Measurements from ENCODE around the gene GABRD. TPM values are rescaled to one million over a fixed set of nuclear protein-coding genes. Genes with fewer than 3 reads are reported as not detected.

Gene GABRD
- total RNA-seq, 1 donor: not detected

DNA sequence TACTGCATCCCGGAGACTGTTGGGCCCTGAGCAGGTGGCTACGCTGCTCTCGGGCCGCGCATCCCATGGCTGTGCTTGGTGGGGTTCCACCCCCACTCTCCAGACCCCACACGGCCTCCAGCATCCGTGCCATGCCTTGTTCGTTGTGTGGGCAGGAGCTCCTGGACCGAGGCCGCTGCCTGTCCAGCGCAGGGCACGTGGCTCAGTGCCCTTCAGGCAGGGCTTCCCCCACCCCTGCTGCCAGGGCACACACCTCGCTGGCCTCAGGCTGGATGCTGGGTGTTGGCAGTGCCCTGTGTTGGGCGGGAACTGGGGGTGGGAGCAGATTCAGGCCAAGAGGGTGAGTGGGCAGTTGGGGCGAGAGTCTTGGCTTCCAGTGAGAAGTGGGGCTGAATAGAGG lies 40.9 kb downstream of the GABRD start:
- Histone ChIP-seq H3K4me3 (ENCODE audit: low read length) (no peak overlapping the region), H3K27me3 (ENCODE audit: insufficient read depth, low read length) (no peaks in the 10 kb centered on the region), H3K4me1 (ENCODE audit: insufficient read depth, low read length) (no peaks in the 10 kb centered on the region), H3K9me3 (ENCODE audit: low read depth, low read length) (no peaks in the 10 kb centered on the region)

- no peaks in the 10 kb centered on the region for H3K27me3 ChIP-seq (ENCODE audit: insufficient read depth, low read length)
- no peaks in the 10 kb centered on the region for H3K9me3 ChIP-seq (ENCODE audit: low read depth, low read length)
- no peak overlapping the region for H3K4me3 ChIP-seq (ENCODE audit: low read length)
- H3K4me1 ChIP-seq (ENCODE audit: insufficient read depth, low read length): no peaks in the 10 kb centered on the region
Observed at GRCh38 chr1:2060535-2060934, 41.4 kb downstream of the GABRD start.

GRCh38 chr1:2061065-2061778 lies 42.1 kb downstream of the GABRD start:
- no peaks in the 10 kb centered on the region for H3K4me1 ChIP-seq (ENCODE audit: insufficient read depth, low read length)
- H3K4me3 ChIP-seq (ENCODE audit: low read length): no peak overlapping the region
- no peaks in the 10 kb centered on the region for H3K9me3 ChIP-seq (ENCODE audit: low read depth, low read length)
- no peaks in the 10 kb centered on the region for H3K27me3 ChIP-seq (ENCODE audit: insufficient read depth, low read length)

- Histone ChIP-seq H3K9me3 (ENCODE audit: low read depth, low read length) (no peaks in the 10 kb centered on the region), H3K4me1 (ENCODE audit: insufficient read depth, low read length) (no peaks in the 10 kb centered on the region), H3K27me3 (ENCODE audit: insufficient read depth, low read length) (no peaks in the 10 kb centered on the region), H3K4me3 (ENCODE audit: low read length) (no peak overlapping the region)
Observed at GRCh38 chr1:2065699-2066098, 46.6 kb downstream of the GABRD start.

DNA sequence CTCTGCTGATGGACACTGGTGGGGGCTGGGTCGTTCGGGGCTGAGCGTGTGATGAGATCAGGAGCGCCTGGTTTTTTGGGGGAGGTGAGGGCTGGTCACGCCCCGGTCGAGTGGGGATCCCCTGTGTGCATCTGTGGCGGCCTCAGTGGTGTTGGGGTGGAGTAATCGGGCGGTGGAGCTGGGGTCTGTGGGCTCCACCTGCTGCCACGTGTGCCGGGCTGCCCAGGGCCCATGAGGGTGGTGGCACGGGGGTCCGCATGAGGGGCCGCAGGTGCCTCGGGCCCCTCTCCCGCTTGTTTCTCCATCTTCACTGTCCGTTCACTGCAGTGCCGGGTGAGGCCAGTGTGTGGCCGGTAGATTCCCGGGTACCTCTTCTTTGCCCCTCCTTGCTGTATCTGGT lies 48.2 kb downstream of the GABRD start:
- Histone ChIP-seq H3K4me1 (ENCODE audit: insufficient read depth, low read length) (no peaks in the 10 kb centered on the region), H3K9me3 (ENCODE audit: low read depth, low read length) (no peaks in the 10 kb centered on the region), H3K27me3 (ENCODE audit: insufficient read depth, low read length) (no peaks in the 10 kb centered on the region), H3K4me3 (ENCODE audit: low read length) (no peak overlapping the region)

DNA sequence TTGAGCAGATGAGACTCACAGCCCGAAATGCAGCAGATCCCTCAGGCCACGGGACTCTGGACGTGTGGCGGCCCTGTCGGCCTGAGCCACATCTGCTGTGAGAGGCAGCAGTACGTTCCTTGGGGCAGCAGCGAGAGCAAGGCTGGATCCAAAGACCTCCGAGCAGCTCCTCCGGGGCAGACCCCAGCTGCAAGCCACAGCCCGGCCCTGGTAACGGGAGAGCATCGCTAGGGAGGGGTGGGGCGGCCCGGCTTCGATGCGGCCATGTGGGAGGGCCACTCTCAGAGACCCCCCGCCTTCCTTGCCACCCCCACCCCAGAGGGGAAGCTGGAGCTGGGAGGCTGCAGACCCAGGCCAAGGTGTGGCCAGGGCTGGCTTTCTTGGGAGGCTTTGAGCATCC lies 48.8 kb downstream of the GABRD start:
- Histone ChIP-seq H3K4me1 (ENCODE audit: insufficient read depth, low read length) (no peaks in the 10 kb centered on the region), H3K9me3 (ENCODE audit: low read depth, low read length) (no peaks in the 10 kb centered on the region), H3K4me3 (ENCODE audit: low read length) (no peak overlapping the region), H3K27me3 (ENCODE audit: insufficient read depth, low read length) (no peaks in the 10 kb centered on the region)

DNA sequence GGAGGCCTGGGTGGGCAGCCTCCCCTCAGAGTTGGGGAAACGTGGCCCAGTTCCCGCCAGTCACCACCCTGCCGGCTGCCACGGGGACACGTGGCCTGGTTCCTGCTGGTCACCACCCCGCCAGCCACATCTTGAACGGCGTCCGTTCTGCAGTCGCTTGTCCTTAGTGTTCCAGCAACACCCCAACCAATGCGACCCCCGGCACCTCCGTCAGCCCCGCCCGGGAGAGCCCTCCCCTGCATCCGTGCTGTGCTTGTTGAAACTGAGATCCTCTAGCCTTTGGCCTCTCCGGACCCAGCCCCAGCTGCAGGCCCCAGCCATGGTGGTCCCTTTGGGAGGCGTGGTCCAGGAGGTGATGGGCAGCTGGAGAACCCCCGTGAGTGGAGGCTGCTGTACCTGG lies 49.8 kb downstream of the GABRD start:
- H3K27me3 ChIP-seq (ENCODE audit: insufficient read depth, low read length): no peaks in the 10 kb centered on the region
- H3K9me3 ChIP-seq (ENCODE audit: low read depth, low read length): no peaks in the 10 kb centered on the region
- no peak overlapping the region for H3K4me3 ChIP-seq (ENCODE audit: low read length)
- H3K4me1 ChIP-seq (ENCODE audit: insufficient read depth, low read length): no peaks in the 10 kb centered on the region

DNA sequence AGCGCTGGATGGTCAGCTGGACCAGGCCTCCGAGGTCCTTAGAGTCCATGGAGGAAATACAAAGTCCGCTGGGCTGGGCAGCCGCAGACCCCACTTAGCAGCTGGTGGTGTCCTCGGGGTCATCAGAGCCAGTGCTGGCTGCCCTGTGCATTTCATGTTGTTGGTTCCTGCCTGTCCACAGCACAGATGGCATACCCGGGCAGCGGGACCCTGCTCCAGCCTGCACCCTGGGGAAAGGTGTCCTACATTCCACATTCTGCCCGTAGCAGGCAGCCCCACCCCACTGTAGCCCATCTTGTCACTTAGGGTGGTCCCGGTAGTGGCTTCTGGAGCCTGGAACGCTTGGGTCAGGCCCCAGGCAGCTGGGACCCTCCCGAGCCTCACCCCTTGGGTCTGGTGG lies 50.9 kb downstream of the GABRD start:
- H3K9me3 ChIP-seq (ENCODE audit: low read depth, low read length): no peaks in the 10 kb centered on the region
- no peak overlapping the region for H3K4me3 ChIP-seq (ENCODE audit: low read length)
- H3K27me3 ChIP-seq (ENCODE audit: insufficient read depth, low read length): no peaks in the 10 kb centered on the region
- H3K4me1 ChIP-seq (ENCODE audit: insufficient read depth, low read length): no peaks in the 10 kb centered on the region

DNA sequence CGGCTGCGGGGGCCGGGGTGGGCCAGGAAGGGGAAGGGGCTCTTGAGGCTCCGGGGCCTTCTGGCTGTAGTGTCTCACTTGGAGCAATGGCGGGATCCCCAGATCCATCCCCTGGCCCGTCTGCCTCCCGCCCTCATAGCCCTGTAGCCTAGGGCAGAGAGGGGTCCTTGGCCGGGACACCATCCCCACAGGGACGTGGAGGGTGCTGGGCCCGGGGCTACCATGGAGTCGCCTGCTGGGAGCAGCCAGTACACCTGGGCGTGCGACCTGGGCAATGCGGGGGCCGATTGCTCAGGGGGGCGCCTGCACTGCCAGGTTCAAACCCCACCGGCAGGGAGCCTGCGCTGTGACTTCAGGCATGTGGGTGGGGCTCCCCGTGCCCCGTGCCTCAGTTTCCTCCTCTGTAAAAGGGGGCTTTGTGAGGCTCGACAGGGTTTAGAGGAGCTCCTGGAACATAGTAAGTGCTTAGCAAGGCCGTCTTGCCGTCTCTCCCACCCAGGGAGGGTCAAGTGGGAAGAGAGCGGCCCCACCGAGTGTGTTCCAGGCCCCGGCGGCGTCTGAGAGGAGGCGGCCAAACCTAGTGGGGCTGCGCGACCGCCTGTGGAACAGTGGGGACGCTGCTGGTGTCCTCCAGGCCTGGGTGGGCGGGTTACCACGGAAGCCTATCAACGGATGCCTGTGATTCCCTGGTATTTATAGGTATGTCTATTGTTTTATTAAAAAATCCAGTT lies 51.8 kb downstream of the GABRD start:
- no peak overlapping the region for H3K4me3 ChIP-seq (ENCODE audit: low read length)
- no peaks in the 10 kb centered on the region for H3K4me1 ChIP-seq (ENCODE audit: insufficient read depth, low read length)
- H3K27me3 ChIP-seq (ENCODE audit: insufficient read depth, low read length): no peaks in the 10 kb centered on the region
- no peaks in the 10 kb centered on the region for H3K9me3 ChIP-seq (ENCODE audit: low read depth, low read length)

- no peaks in the 10 kb centered on the region for H3K27me3 ChIP-seq (ENCODE audit: insufficient read depth, low read length)
- H3K4me3 ChIP-seq (ENCODE audit: low read length): no peak overlapping the region
Observed at GRCh38 chr1:2072109-2072806, 53.1 kb downstream of the GABRD start.

DNA sequence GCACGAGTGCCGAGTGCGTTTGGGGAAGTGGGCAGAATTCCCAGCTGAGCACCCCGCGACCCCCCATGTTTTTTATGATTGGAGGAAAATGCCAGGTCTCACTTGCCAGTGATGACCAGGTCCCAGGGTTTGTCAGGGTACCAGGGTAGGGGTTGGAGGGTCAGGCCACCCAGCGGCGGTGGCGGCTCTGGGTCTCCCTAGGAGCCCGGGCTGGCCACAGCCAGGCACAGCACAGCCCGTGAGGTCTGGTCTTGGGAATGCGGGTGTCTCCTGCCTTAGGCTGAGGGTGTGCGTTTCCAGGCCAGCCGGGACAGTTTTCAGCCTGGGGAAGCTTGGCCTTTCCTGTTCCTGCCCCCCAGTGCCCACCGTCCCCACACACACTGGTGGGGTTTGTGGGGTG lies 53.7 kb downstream of the GABRD start:
- Histone ChIP-seq H3K4me3 (ENCODE audit: low read length) (no peak overlapping the region), H3K9me3 (ENCODE audit: low read depth, low read length) (no peaks in the 10 kb centered on the region), H3K27me3 (ENCODE audit: insufficient read depth, low read length) (no peaks in the 10 kb centered on the region), H3K4me1 (ENCODE audit: insufficient read depth, low read length) (no peaks in the 10 kb centered on the region)

More at GRCh38 chr1:2072109-2072806, 53.1 kb downstream of the GABRD start:
- Histone ChIP-seq H3K9me3 (ENCODE audit: low read depth, low read length) (no peaks in the 10 kb centered on the region), H3K4me1 (ENCODE audit: insufficient read depth, low read length) (no peaks in the 10 kb centered on the region)

- no peaks in the 10 kb centered on the region for H3K4me1 ChIP-seq (ENCODE audit: insufficient read depth, low read length)
- no peaks in the 10 kb centered on the region for H3K9me3 ChIP-seq (ENCODE audit: low read depth, low read length)
- no peaks in the 10 kb centered on the region for H3K27me3 ChIP-seq (ENCODE audit: insufficient read depth, low read length)
- no peak overlapping the region for H3K4me3 ChIP-seq (ENCODE audit: low read length)
Observed at GRCh38 chr1:2073382-2074230, 54.5 kb downstream of the GABRD start.

GRCh38 chr1:2074396-2074795 lies 55.3 kb downstream of the GABRD start:
- Histone ChIP-seq H3K4me1 (ENCODE audit: insufficient read depth, low read length) (no peaks in the 10 kb centered on the region), H3K27me3 (ENCODE audit: insufficient read depth, low read length) (no peaks in the 10 kb centered on the region), H3K9me3 (ENCODE audit: low read depth, low read length) (no peaks in the 10 kb centered on the region), H3K4me3 (ENCODE audit: low read length) (no peak overlapping the region)

- Histone ChIP-seq H3K27me3 (ENCODE audit: insufficient read depth, low read length) (no peaks in the 10 kb centered on the region), H3K9me3 (ENCODE audit: low read depth, low read length) (no peaks in the 10 kb centered on the region), H3K4me3 (ENCODE audit: low read length) (no peak overlapping the region), H3K4me1 (ENCODE audit: insufficient read depth, low read length) (no peaks in the 10 kb centered on the region)
Observed at GRCh38 chr1:2074944-2075740, 56.0 kb downstream of the GABRD start.

Measured in mononuclear cell (primary cell).